ENCODE measurements around the gene FAM236B.
"Not testable (repeated sequence)": the region's sequence is repeated elsewhere in the genome, so short reads cannot be mapped to it uniquely, and the experiment has no call there.

FAM236B gene
- total RNA-seq, result 0 reads per million in 3 donors

- H3K27me3 ChIP-seq (replicated peaks; ENCODE audit: control insufficient read depth, insufficient read depth, low read length, poor library complexity, severe bottlenecking); H3K4me3 ChIP-seq (ENCODE audit: insufficient read depth, low read depth, low read length, poor library complexity, severe bottlenecking); H3K4me1 ChIP-seq (ENCODE audit: control insufficient read depth, insufficient read depth, low read length, poor library complexity, severe bottlenecking); DNase-seq; H3K27ac ChIP-seq (ENCODE audit: insufficient read depth, low read length, poor library complexity, severe bottlenecking); H3K36me3 ChIP-seq (ENCODE audit: control insufficient read depth, insufficient read depth, low read length); H3K9me3 ChIP-seq (ENCODE audit: control insufficient read depth, low read length): not testable (repeated sequence)
These were observed at the start of gene FAM236B for GRCh38 chrX:72782560-72782959. FAM236B (minus strand) TSS chrX:72782660; CDS start chrX:72782560, 100 bp downstream.

DNA sequence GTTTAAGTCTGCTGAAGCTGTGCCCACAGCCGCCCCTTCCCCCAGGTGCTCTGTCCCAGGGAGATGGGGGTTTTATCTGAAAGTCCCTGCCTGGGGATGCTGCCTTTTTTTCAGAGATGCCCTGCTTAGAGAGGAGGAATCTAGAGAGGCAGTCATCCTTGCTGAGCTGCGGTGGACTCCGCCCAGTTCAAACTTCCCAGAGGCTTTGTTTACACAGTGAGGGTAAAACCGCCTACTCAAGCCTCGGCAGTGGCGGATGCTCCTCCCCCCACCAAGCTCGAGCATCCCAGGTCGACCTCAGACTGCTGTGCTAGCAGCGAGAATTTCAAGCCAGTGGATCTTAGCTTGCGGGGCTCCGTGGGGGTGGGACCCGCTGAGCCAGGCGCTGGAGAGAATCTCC lies 48.2 kb upstream of the FAM236B start:
- not testable (repeated sequence) for H3K27me3 ChIP-seq (replicated peaks; ENCODE audit: control insufficient read depth, insufficient read depth, low read length, poor library complexity, severe bottlenecking); H3K9me3 ChIP-seq (ENCODE audit: control insufficient read depth, low read length); H3K36me3 ChIP-seq (ENCODE audit: control insufficient read depth, insufficient read depth, low read length); H3K27ac ChIP-seq (ENCODE audit: insufficient read depth, low read length, poor library complexity, severe bottlenecking); H3K4me1 ChIP-seq (ENCODE audit: control insufficient read depth, insufficient read depth, low read length, poor library complexity, severe bottlenecking); H3K4me3 ChIP-seq (ENCODE audit: insufficient read depth, low read depth, low read length, poor library complexity, severe bottlenecking); DNase-seq

- not testable (repeated sequence) for DNase-seq; H3K36me3 ChIP-seq (ENCODE audit: control insufficient read depth, insufficient read depth, low read length)
These were observed 25.6 kb upstream of the FAM236B start, which contains the start of gene FAM236D for GRCh38 chrX:72808110-72808509. FAM236D (minus strand) TSS chrX:72808210; CDS start chrX:72808110, 100 bp downstream.

DNA sequence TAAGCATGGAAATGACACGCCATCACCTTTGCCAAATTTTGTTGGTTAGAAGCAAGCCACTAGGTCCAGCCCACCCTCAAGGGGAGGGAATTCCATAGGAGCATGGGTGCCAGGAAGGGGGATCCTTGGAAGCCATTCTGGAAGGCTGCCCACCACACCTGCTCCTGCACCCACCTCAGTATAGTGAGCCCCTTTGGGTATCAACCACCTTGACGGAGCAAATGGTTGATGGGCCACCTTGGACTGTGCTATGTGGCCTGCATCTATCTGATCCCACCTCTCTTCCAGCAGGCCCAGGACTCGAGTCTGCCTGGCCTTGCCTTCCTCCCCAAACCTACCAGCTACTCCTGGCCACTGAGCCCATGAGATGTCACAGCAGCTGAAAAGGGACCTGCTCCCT lies 7.9 kb upstream of the FAM236B start:
- not testable (repeated sequence) for H3K4me1 ChIP-seq (ENCODE audit: control insufficient read depth, insufficient read depth, low read length, poor library complexity, severe bottlenecking); H3K36me3 ChIP-seq (ENCODE audit: control insufficient read depth, insufficient read depth, low read length); H3K4me3 ChIP-seq (ENCODE audit: insufficient read depth, low read depth, low read length, poor library complexity, severe bottlenecking); H3K27ac ChIP-seq (ENCODE audit: insufficient read depth, low read length, poor library complexity, severe bottlenecking); DNase-seq; H3K9me3 ChIP-seq (ENCODE audit: control insufficient read depth, low read length); H3K27me3 ChIP-seq (replicated peaks; ENCODE audit: control insufficient read depth, insufficient read depth, low read length, poor library complexity, severe bottlenecking)

More at GRCh38 chrX:72808110-72808509, 25.6 kb upstream of the FAM236B start, which contains the start of gene FAM236D:
- not testable (repeated sequence) for H3K4me3 ChIP-seq (ENCODE audit: insufficient read depth, low read depth, low read length, poor library complexity, severe bottlenecking); H3K27ac ChIP-seq (ENCODE audit: insufficient read depth, low read length, poor library complexity, severe bottlenecking); H3K4me1 ChIP-seq (ENCODE audit: control insufficient read depth, insufficient read depth, low read length, poor library complexity, severe bottlenecking); H3K27me3 ChIP-seq (replicated peaks; ENCODE audit: control insufficient read depth, insufficient read depth, low read length, poor library complexity, severe bottlenecking); H3K9me3 ChIP-seq (ENCODE audit: control insufficient read depth, low read length)

GRCh38 chrX:72788142-72788541 lies 5.7 kb upstream of the FAM236B start:
- H3K36me3 ChIP-seq (ENCODE audit: control insufficient read depth, insufficient read depth, low read length); H3K27me3 ChIP-seq (replicated peaks; ENCODE audit: control insufficient read depth, insufficient read depth, low read length, poor library complexity, severe bottlenecking); H3K27ac ChIP-seq (ENCODE audit: insufficient read depth, low read length, poor library complexity, severe bottlenecking); H3K9me3 ChIP-seq (ENCODE audit: control insufficient read depth, low read length); H3K4me1 ChIP-seq (ENCODE audit: control insufficient read depth, insufficient read depth, low read length, poor library complexity, severe bottlenecking); DNase-seq; H3K4me3 ChIP-seq (ENCODE audit: insufficient read depth, low read depth, low read length, poor library complexity, severe bottlenecking): not testable (repeated sequence)

- not testable (repeated sequence) for H3K27ac ChIP-seq (ENCODE audit: insufficient read depth, low read length, poor library complexity, severe bottlenecking); H3K36me3 ChIP-seq (ENCODE audit: control insufficient read depth, insufficient read depth, low read length); H3K27me3 ChIP-seq (replicated peaks; ENCODE audit: control insufficient read depth, insufficient read depth, low read length, poor library complexity, severe bottlenecking); H3K4me1 ChIP-seq (ENCODE audit: control insufficient read depth, insufficient read depth, low read length, poor library complexity, severe bottlenecking); H3K4me3 ChIP-seq (ENCODE audit: insufficient read depth, low read depth, low read length, poor library complexity, severe bottlenecking); DNase-seq; H3K9me3 ChIP-seq (ENCODE audit: control insufficient read depth, low read length)
These were observed 1.5 kb upstream of the FAM236B start for GRCh38 chrX:72783964-72784363.

DNA sequence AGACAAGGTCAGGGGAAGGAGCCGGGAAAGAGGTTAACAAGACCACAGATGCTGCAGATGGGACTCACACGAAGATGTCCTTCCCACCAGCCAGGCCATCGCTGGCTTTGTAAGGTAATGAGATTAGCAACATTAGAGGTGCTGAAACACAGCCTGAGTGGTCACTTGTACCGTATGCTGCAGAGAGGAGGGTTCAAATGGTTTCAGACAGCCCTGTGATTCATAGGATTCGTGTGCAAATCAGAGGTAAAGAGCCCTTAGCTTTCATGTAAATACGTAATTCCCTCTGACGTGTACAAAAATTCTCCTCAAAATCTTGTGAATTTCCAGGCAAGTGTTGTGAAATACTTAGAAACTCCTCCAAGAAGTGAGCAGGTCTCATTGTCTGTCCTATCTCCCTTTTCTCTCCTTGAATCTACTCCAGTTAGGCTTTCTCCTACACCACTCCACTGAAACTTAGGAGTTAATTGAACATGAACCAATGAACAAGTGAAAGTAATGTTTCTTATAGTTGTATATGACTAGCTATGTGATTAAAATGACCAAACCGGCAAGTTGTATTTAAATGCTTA lies 991 bp upstream of the FAM236B start:
- H3K4me3 ChIP-seq (ENCODE audit: insufficient read depth, low read depth, low read length, poor library complexity, severe bottlenecking); H3K4me1 ChIP-seq (ENCODE audit: control insufficient read depth, insufficient read depth, low read length, poor library complexity, severe bottlenecking); H3K36me3 ChIP-seq (ENCODE audit: control insufficient read depth, insufficient read depth, low read length); H3K27me3 ChIP-seq (replicated peaks; ENCODE audit: control insufficient read depth, insufficient read depth, low read length, poor library complexity, severe bottlenecking); H3K9me3 ChIP-seq (ENCODE audit: control insufficient read depth, low read length); H3K27ac ChIP-seq (ENCODE audit: insufficient read depth, low read length, poor library complexity, severe bottlenecking); DNase-seq: not testable (repeated sequence)

GRCh38 chrX:72778146-72778545 lies 4.3 kb downstream of the FAM236B start:
- H3K4me3 ChIP-seq (ENCODE audit: insufficient read depth, low read depth, low read length, poor library complexity, severe bottlenecking); H3K36me3 ChIP-seq (ENCODE audit: control insufficient read depth, insufficient read depth, low read length); H3K4me1 ChIP-seq (ENCODE audit: control insufficient read depth, insufficient read depth, low read length, poor library complexity, severe bottlenecking); H3K9me3 ChIP-seq (ENCODE audit: control insufficient read depth, low read length); DNase-seq; H3K27me3 ChIP-seq (replicated peaks; ENCODE audit: control insufficient read depth, insufficient read depth, low read length, poor library complexity, severe bottlenecking); H3K27ac ChIP-seq (ENCODE audit: insufficient read depth, low read length, poor library complexity, severe bottlenecking): not testable (repeated sequence)

DNA sequence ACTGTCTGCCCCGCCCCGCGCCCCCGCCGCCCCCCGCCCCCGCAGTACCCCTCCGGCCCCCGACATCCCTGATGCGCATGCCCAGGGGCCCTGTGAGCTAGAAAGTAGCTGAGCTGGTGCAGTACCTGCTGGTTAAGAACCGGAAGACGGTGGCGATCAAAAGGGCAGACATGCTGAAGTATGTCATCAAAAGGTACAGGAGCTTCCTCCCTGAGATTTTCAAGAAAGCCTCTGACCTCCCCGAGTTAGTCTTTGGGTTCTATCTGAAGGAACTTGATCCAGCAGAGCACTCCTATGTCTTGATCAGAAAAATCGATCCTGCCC lies 5.0 kb downstream of the FAM236B start:
- H3K27me3 ChIP-seq (replicated peaks; ENCODE audit: control insufficient read depth, insufficient read depth, low read length, poor library complexity, severe bottlenecking); H3K4me1 ChIP-seq (ENCODE audit: control insufficient read depth, insufficient read depth, low read length, poor library complexity, severe bottlenecking); H3K4me3 ChIP-seq (ENCODE audit: insufficient read depth, low read depth, low read length, poor library complexity, severe bottlenecking); H3K9me3 ChIP-seq (ENCODE audit: control insufficient read depth, low read length); H3K27ac ChIP-seq (ENCODE audit: insufficient read depth, low read length, poor library complexity, severe bottlenecking); DNase-seq; H3K36me3 ChIP-seq (ENCODE audit: control insufficient read depth, insufficient read depth, low read length): not testable (repeated sequence)

DNA sequence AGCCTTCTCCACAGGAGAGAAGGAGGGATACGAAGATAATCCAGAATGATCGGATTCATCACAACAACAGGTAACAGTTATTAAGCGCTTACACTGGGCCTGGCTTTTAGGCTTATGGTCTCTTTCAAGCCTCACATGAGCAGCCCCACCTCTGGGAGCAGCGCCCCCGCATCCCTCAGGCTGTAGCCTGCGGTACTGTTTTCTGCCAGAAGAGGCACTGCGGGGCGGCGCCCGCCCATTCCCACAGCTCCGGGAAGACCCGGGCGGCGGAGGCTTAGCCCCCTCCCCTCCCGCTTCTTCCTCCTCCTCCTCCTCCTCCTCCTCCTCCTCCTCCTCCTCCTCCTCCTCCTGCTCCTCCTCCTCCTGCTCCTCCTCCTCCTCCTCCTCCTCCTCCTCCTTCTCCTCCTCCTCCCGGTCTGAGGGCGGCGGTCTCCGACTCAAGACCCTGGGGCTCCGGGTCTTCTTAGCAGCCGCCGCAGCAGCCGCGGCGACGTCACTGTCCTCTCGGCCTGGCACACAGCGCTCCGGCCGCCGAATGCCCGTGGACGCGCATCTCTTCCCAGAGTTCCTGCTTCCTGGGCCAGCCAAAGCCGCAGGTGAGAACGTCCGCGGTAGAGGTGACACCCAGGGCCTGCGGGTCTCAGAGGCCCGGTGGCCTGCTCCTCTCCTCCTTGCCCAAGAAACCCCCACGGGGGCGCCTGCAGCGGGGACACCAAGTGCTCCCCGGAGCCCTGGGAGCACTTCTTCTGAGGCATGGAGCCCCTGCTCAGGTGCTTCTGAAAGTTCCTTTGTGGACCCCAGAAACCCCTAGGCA lies 5.6 kb downstream of the FAM236B start, which contains the start of gene DMRTC1B:
DMRTC1B (plus strand) TSS at position 238 of the 814 bp plus-strand sequence. CDS start 68,246 bp downstream, outside the sequence.
- H3K27ac ChIP-seq (ENCODE audit: insufficient read depth, low read length, poor library complexity, severe bottlenecking); H3K27me3 ChIP-seq (replicated peaks; ENCODE audit: control insufficient read depth, insufficient read depth, low read length, poor library complexity, severe bottlenecking); DNase-seq: not testable (repeated sequence)

More for the DNA sequence above, 5.6 kb downstream of the FAM236B start, which contains the start of gene DMRTC1B:
- not testable (repeated sequence) for H3K4me3 ChIP-seq (ENCODE audit: insufficient read depth, low read depth, low read length, poor library complexity, severe bottlenecking); H3K36me3 ChIP-seq (ENCODE audit: control insufficient read depth, insufficient read depth, low read length); H3K9me3 ChIP-seq (ENCODE audit: control insufficient read depth, low read length); H3K4me1 ChIP-seq (ENCODE audit: control insufficient read depth, insufficient read depth, low read length, poor library complexity, severe bottlenecking)
